SK-N-SH treated with all-trans-retinoic acid at 6 μM for 48 hours (cell line): ENCODE results near the gene DIP2C.
"Not testable (repeated sequence)": the region's sequence is repeated elsewhere in the genome, so short reads cannot be mapped to it uniquely, and the experiment has no call there.

Experiments
- ATAC-seq: fragments of 200-7000 bp; cut with Tn5 transposase; 3 replicates; pipeline ENCODE4 v1.9.1; 2020; ENCODE audit warnings: mild to moderate bottlenecking, moderate library complexity
- ARNTL ChIP-seq: fragments of 450-650 bp; formaldehyde crosslinking; IDR thresholded peaks from 2 replicates; pipeline ENCODE4 v1.5.0; 2020; ENCODE audit warnings: low read depth, mild to moderate bottlenecking, moderate library complexity, borderline replicate concordance
- BACH2 ChIP-seq: fragments of 250-450 bp; sonication (Bioruptor Pico); IDR thresholded peaks from 2 replicates; pipeline ENCODE4 v1.9.0; 2021; ENCODE audit warnings: mild to moderate bottlenecking, borderline replicate concordance
- CREB5 ChIP-seq: fragments of 250-450 bp; sonication (Bioruptor Pico); IDR thresholded peaks from 2 replicates; pipeline ENCODE4 v1.5.1; 2020; ENCODE audit warnings: low read depth, mild to moderate bottlenecking, moderate library complexity
- CSDC2 ChIP-seq: fragments of 250-450 bp; sonication (Bioruptor Pico); IDR thresholded peaks from 2 replicates; pipeline ENCODE4 v1.5.0; 2020; ENCODE audit warnings: mild to moderate bottlenecking, moderate library complexity
- ESRRG ChIP-seq: fragments of 250-450 bp; sonication (Bioruptor Pico); IDR thresholded peaks from 2 replicates; pipeline ENCODE4 v1.6.1; 2021; ENCODE audit warnings: mild to moderate bottlenecking
- GLIS3 ChIP-seq: fragments of 250-450 bp; sonication (Bioruptor Pico); IDR thresholded peaks from 2 replicates; pipeline ENCODE4 v1.5.0; 2020; ENCODE audit warnings: mild to moderate bottlenecking, moderate library complexity
- ISL1 ChIP-seq: fragments of 250-450 bp; sonication (Bioruptor Pico); IDR thresholded peaks from 2 replicates; pipeline ENCODE4 v2.1.2; 2022; ENCODE audit warnings: mild to moderate bottlenecking, moderate library complexity
- OSR1 ChIP-seq: fragments of 250-450 bp; sonication (Bioruptor Pico); IDR thresholded peaks from 2 replicates; pipeline ENCODE4 v1.8.0; 2022; ENCODE audit warnings: moderate library complexity, mild to moderate bottlenecking, inconsistent platforms
- POU6F1 ChIP-seq: fragments of 250-450 bp; sonication (Bioruptor Pico); IDR thresholded peaks from 2 replicates; pipeline ENCODE4 v1.8.0; 2021; ENCODE audit warnings: low read depth, mild to moderate bottlenecking, moderate library complexity, borderline replicate concordance
- PPARA ChIP-seq: fragments of 250-450 bp; sonication (Bioruptor Pico); IDR thresholded peaks from 2 replicates; pipeline ENCODE4 v1.5.0; 2020; ENCODE audit warnings: mild to moderate bottlenecking, borderline replicate concordance
- RARB ChIP-seq: fragments of 250-450 bp; sonication (Bioruptor Pico); IDR thresholded peaks from 2 replicates; pipeline ENCODE4 v1.8.0; 2021; ENCODE audit warnings: mild to moderate bottlenecking, moderate library complexity
- SNAI2 ChIP-seq: fragments of 250-450 bp; sonication (Bioruptor Pico); IDR thresholded peaks from 2 replicates; pipeline ENCODE4 v1.5.0; 2020; ENCODE audit warnings: mild to moderate bottlenecking, moderate library complexity
- TCF4 ChIP-seq: fragments of 250-450 bp; sonication (Bioruptor Pico); IDR thresholded peaks from 2 replicates; pipeline ENCODE4 v1.8.0; 2021; ENCODE audit warnings: mild to moderate bottlenecking, moderate library complexity, borderline replicate concordance
- TOX ChIP-seq: fragments of 250-450 bp; sonication (Bioruptor Pico); IDR thresholded peaks from 2 replicates; pipeline ENCODE4 v1.8.0; 2021; ENCODE audit warnings: mild to moderate bottlenecking, moderate library complexity, borderline replicate concordance
- ZC3H10 ChIP-seq: fragments of 250-450 bp; sonication (Bioruptor Pico); IDR thresholded peaks from 2 replicates; pipeline ENCODE4 v1.5.1; 2021; ENCODE audit warnings: mild to moderate bottlenecking, moderate library complexity
- ZFP3 ChIP-seq: fragments of 250-450 bp; sonication (Bioruptor Pico); IDR thresholded peaks from 2 replicates; pipeline ENCODE4 v1.5.0; 2020; ENCODE audit warnings: mild to moderate bottlenecking, moderate library complexity
- ZFP30 ChIP-seq: fragments of 450-650 bp; formaldehyde crosslinking; IDR thresholded peaks from 2 replicates; pipeline ENCODE4 v1.5.0; 2022; ENCODE audit warnings: mild to moderate bottlenecking, moderate library complexity
- ZNF565 ChIP-seq: fragments of 450-650 bp; formaldehyde crosslinking; conservative IDR thresholded peaks from 2 replicates; pipeline ENCODE4 v1.5.0; 2020; ENCODE audit warnings: low read depth, mild to moderate bottlenecking, moderate library complexity
- ZNF70 ChIP-seq: fragments of 450-650 bp; formaldehyde crosslinking; IDR thresholded peaks from 2 replicates; pipeline ENCODE4 v1.5.0; 2020; ENCODE audit warnings: mild to moderate bottlenecking, moderate library complexity
- ZNF8 ChIP-seq: fragments of 450-650 bp; formaldehyde crosslinking; IDR thresholded peaks from 2 replicates; pipeline ENCODE4 v1.5.0; 2020; ENCODE audit warnings: mild to moderate bottlenecking, moderate library complexity
- TF ChIP-seq, protein P1 (sequence below): fragments of 250-450 bp; sonication (Bioruptor Pico); IDR thresholded peaks from 2 replicates; pipeline ENCODE4 v1.8.0; 2020; ENCODE audit warnings: mild to moderate bottlenecking, moderate library complexity, borderline replicate concordance
- TF ChIP-seq, protein P2 (sequence below): fragments of 250-450 bp; sonication (Bioruptor Pico); IDR thresholded peaks from 2 replicates; pipeline ENCODE4 v1.5.0; 2020; ENCODE audit warnings: mild to moderate bottlenecking, moderate library complexity
- TF ChIP-seq, protein P3 (sequence below): fragments of 250-450 bp; sonication (Bioruptor Pico); IDR thresholded peaks from 2 replicates; pipeline ENCODE4 v1.5.1; 2021; ENCODE audit warnings: mild to moderate bottlenecking, moderate library complexity

DIP2C gene

GRCh38 chr10:266974-267425 lies 422.5 kb downstream of the DIP2C start:
- peak; percentile 79 for ATAC-seq
- TF ChIP-seq TCF4 (CRISPR knock-in tag) (peak; percentile 60; the same call in 1 of the 2 replicates), ZC3H10 (no peak), ARNTL (no peak), POU6F1 (CRISPR knock-in tag) (no peak), ZNF70 (no peak), ZNF8 (CRISPR knock-in tag) (no peak), ZFP30 (CRISPR knock-in tag) (no peak), ZFP3 (CRISPR knock-in tag) (no peak), TOX (CRISPR knock-in tag) (no peak; the same call in 1 of the 2 replicates), ZNF565 (no peak), OSR1 (CRISPR knock-in tag) (no peak), SNAI2 (CRISPR knock-in tag) (no peak), GLIS3 (CRISPR knock-in tag) (no peak), RARB (CRISPR knock-in tag) (no peak), BACH2 (CRISPR knock-in tag) (peak; percentile 53; the same call in 1 of the 2 replicates), CREB5 (CRISPR knock-in tag) (peak; percentile 64), CSDC2 (CRISPR knock-in tag) (no peak), PPARA (CRISPR knock-in tag) (no peak), ISL1 (CRISPR knock-in tag) (peak; percentile 96), ESRRG (no peak)
- TF ChIP-seq, protein P1, sequence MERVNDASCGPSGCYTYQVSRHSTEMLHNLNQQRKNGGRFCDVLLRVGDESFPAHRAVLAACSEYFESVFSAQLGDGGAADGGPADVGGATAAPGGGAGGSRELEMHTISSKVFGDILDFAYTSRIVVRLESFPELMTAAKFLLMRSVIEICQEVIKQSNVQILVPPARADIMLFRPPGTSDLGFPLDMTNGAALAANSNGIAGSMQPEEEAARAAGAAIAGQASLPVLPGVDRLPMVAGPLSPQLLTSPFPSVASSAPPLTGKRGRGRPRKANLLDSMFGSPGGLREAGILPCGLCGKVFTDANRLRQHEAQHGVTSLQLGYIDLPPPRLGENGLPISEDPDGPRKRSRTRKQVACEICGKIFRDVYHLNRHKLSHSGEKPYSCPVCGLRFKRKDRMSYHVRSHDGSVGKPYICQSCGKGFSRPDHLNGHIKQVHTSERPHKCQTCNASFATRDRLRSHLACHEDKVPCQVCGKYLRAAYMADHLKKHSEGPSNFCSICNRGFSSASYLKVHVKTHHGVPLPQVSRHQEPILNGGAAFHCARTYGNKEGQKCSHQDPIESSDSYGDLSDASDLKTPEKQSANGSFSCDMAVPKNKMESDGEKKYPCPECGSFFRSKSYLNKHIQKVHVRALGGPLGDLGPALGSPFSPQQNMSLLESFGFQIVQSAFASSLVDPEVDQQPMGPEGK (CRISPR knock-in tag): peak; percentile 53; the same call in 1 of the 2 replicates
- TF ChIP-seq, protein P2, sequence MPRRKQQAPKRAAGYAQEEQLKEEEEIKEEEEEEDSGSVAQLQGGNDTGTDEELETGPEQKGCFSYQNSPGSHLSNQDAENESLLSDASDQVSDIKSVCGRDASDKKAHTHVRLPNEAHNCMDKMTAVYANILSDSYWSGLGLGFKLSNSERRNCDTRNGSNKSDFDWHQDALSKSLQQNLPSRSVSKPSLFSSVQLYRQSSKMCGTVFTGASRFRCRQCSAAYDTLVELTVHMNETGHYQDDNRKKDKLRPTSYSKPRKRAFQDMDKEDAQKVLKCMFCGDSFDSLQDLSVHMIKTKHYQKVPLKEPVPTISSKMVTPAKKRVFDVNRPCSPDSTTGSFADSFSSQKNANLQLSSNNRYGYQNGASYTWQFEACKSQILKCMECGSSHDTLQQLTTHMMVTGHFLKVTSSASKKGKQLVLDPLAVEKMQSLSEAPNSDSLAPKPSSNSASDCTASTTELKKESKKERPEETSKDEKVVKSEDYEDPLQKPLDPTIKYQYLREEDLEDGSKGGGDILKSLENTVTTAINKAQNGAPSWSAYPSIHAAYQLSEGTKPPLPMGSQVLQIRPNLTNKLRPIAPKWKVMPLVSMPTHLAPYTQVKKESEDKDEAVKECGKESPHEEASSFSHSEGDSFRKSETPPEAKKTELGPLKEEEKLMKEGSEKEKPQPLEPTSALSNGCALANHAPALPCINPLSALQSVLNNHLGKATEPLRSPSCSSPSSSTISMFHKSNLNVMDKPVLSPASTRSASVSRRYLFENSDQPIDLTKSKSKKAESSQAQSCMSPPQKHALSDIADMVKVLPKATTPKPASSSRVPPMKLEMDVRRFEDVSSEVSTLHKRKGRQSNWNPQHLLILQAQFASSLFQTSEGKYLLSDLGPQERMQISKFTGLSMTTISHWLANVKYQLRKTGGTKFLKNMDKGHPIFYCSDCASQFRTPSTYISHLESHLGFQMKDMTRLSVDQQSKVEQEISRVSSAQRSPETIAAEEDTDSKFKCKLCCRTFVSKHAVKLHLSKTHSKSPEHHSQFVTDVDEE (CRISPR knock-in tag): peak; percentile 83
- TF ChIP-seq, protein P3, sequence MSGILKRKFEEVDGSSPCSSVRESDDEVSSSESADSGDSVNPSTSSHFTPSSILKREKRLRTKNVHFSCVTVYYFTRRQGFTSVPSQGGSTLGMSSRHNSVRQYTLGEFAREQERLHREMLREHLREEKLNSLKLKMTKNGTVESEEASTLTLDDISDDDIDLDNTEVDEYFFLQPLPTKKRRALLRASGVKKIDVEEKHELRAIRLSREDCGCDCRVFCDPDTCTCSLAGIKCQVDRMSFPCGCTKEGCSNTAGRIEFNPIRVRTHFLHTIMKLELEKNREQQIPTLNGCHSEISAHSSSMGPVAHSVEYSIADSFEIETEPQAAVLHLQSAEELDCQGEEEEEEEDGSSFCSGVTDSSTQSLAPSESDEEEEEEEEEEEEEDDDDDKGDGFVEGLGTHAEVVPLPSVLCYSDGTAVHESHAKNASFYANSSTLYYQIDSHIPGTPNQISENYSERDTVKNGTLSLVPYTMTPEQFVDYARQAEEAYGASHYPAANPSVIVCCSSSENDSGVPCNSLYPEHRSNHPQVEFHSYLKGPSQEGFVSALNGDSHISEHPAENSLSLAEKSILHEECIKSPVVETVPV (CRISPR knock-in tag): 0 out of 2 replicates have a peak, but pooled peaks have one; percentile 50
- TF ChIP-seq, all 23 proteins: peak for 7

DNA sequence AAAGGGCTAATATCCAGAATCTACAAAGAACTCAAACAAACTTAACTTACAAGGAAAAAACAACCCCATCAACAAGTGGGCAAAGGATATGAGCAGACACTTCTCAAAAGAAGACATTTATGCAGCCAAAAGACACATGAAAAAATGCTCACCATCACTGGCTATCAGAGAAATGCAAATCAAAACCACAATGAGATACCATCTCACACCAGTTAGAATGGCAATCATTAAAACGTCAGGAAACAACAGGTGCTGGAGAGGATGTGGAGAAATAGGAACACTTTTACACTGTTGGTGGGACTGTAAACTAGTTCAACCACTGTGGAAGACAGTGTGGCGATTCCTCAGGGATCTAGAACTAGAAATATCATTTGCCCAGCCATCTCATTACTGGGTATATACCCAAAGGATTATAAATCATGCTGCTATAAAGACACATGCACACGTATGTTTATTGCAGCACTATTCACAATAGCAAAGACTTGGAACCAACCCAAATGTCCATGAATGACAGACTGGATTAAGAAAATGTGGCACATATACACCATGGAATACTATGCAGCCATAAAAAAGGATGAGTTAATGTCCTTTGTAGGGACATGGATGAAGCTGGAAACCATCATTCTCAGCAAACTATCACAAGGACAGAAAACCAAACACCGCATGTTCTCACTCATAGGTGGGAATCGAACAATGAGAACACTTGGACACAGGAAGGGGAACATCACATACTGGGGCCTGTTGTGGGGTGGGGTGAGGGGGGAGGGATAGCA lies 423.5 kb downstream of the DIP2C start:
- not testable (repeated sequence) for ATAC-seq

DNA sequence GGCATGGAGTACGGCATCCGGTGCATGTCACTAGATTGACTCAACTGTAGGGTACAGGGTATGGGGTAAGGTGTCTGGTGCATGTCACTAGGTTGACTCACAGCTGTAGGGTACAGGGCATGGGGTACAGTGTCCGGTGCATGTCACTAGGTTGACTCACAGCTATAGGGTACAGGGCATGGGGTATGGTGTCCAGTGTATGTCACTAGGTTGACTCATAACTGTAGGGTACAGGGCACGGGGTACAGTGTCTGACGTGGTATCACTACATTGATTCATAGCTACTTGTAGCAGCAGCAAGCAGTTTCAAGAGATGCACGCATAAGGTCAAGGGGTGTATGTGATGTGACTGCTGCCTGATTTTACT lies 424.4 kb downstream of the DIP2C start:
- ATAC-seq: not testable (repeated sequence)

- ATAC-seq: not testable (repeated sequence)
Observed at GRCh38 chr10:264160-265073, 425.1 kb downstream of the DIP2C start.
